Esophagus (tissue), 2 donors: Measurements from ENCODE around the gene C15orf39. TPM values are rescaled to one million over a fixed set of nuclear protein-coding genes. Genes with fewer than 3 reads are reported as not detected.

Experiments
- H3K27ac ChIP-seq, 2 donors: one replicate each; pipeline ENCODE4 v1.5.1; 2013; ENCODE audit warnings: low read depth in 2 of 2, mild to moderate bottlenecking in 2 of 2, inconsistent platforms in 1 of 2, low read length in 1 of 2, moderate library complexity in 1 of 2
- H3K27me3 ChIP-seq, 2 donors: one replicate each; pipeline ENCODE4 v1.6.1; 2013; ENCODE audit warnings: low read length in 2 of 2, control low read depth in 1 of 2, mild to moderate bottlenecking in 1 of 2; ENCODE audit not compliant: insufficient read depth in 2 of 2, control insufficient read depth in 1 of 2
- H3K36me3 ChIP-seq, 2 donors: one replicate each; pipeline ENCODE4 v1.6.1; 2013; ENCODE audit warnings: low read length in 1 of 2; ENCODE audit not compliant: control insufficient read depth in 2 of 2, insufficient read depth in 2 of 2
- H3K4me1 ChIP-seq, 2 donors: one replicate each; pipeline ENCODE4 v1.6.1; 2013; ENCODE audit warnings: low read length in 1 of 2; ENCODE audit not compliant: control insufficient read depth in 2 of 2, insufficient read depth in 2 of 2
- H3K4me3 ChIP-seq, 2 donors: one replicate each; pipeline ENCODE4 v1.5.1; 2013; ENCODE audit warnings: low read length in 2 of 2, mild to moderate bottlenecking in 2 of 2, low read depth in 1 of 2, moderate library complexity in 1 of 2
- H3K9me3 ChIP-seq, 2 donors: one replicate each; pipeline ENCODE4 v1.6.1; 2013; ENCODE audit warnings: mild to moderate bottlenecking in 2 of 2, low read depth in 1 of 2, low read length in 1 of 2, moderate library complexity in 1 of 2; ENCODE audit not compliant: control insufficient read depth in 2 of 2, insufficient read depth in 1 of 2
- WGBS, 2 donors: extraction: QIAGEN DNeasy Blood & Tissue Kit; methylation state at CpG; one replicate each; pipeline ENCODE4 v1.1.7; 2013; 5-methylcytosine and 5-hydroxymethylcytosine counted together
- polyA plus RNA-seq, 2 donors: library from polyadenylated mRNA; stranded (reverse); fragments of 200-250 nt; gene quantifications; one replicate each; pipeline ENCODE4 v1.2.3, GENCODE V29; 2013
- donor health status: healthy with polysubstance abuse.
- donor health status: Bipolar disorder and iron deficiency.

C15orf39 gene
- polyA plus RNA-seq, 2 donors = 14.7 to 15.7 TPM

- no peaks in the 10 kb centered on the region for H3K4me1 ChIP-seq
- H3K36me3 ChIP-seq = no peaks in the 10 kb centered on the region
- H3K27me3 ChIP-seq = no peaks in the 10 kb centered on the region
- no peak overlapping the region for H3K4me3 ChIP-seq
- peaks cover 3 to 4% of the 10 kb centered on the region in 2 donors for H3K9me3 ChIP-seq
- 95 to 98% methylated on average over 3 of the region's 3 CpGs for WGBS, 2 donors
- no peak overlapping the region for H3K27ac ChIP-seq
These were observed 7.3 kb upstream of the C15orf39 start for GRCh38 chr15:75194397-75194796.

- Histone ChIP-seq H3K9me3 (peaks cover 3 to 4% of the 10 kb centered on the region in 2 donors), H3K27ac (no peak overlapping the region), H3K4me3 (no peak overlapping the region), H3K4me1 (peaks cover 0 to 5% of the 10 kb centered on the region in 2 donors), H3K27me3 (no peaks in the 10 kb centered on the region), H3K36me3 (no peaks in the 10 kb centered on the region)
- WGBS, 2 donors = 16 to 22% methylated on average over 13 of the region's 13 CpGs
These were observed 6.4 kb upstream of the C15orf39 start for GRCh38 chr15:75195122-75195765.

- WGBS, 2 donors = 51 to 55% methylated on average over 14 of the region's 14 CpGs
- no peaks in the 10 kb centered on the region for H3K27me3 ChIP-seq
- peaks cover 3% of the 10 kb centered on the region in 2 donors for H3K9me3 ChIP-seq
- H3K4me1 ChIP-seq = peaks cover 0 to 10% of the 10 kb centered on the region in 2 donors
- no peak overlapping the region for H3K27ac ChIP-seq
- no peak overlapping the region for H3K4me3 ChIP-seq
- H3K36me3 ChIP-seq = no peaks in the 10 kb centered on the region
These were observed 5.9 kb upstream of the C15orf39 start for GRCh38 chr15:75195766-75196241.

DNA sequence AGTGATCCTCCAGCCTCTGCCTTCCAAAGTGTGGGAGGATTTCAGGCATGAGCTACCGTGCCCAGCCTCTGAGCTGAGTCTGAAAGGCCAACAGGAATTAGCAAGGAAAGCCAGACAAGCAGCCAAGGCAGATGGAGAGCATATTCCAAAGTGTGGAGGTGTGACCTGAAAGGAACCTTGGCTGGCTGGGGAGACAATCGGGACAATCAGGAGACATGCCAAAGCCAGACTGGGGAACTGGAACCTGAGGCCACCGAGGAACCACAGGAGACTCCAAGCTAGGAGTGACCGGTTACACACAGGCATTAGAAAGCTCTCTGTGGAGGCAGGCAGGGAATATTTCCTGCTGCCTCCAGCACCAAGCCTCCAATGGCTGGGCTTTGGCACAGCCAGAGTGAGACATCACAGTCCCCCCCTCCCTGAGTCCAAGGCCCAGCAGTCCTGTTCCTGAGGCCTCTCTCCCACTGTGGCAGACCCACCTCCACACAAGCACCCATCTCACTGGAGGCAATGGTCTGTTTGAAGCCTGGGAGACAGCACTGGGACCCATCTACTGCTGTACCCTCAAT lies 4.5 kb upstream of the C15orf39 start:
- Histone ChIP-seq H3K4me3 (no peak overlapping the region), H3K27ac (no peak overlapping the region), H3K9me3 (peaks cover 0 to 3% of the 10 kb centered on the region in 2 donors), H3K27me3 (no peaks in the 10 kb centered on the region), H3K4me1 (peaks cover 0 to 16% of the 10 kb centered on the region in 2 donors), H3K36me3 (no peaks in the 10 kb centered on the region)
- 82% methylated on average over 4 of the region's 4 CpGs for WGBS, 2 donors

- WGBS, 2 donors = 79% methylated on average over 3 of the region's 3 CpGs
- no peaks in the 10 kb centered on the region for H3K36me3 ChIP-seq
- peak overlapping the region in 1 of 2 donors; percentile 62 for H3K27ac ChIP-seq
- H3K27me3 ChIP-seq = no peaks in the 10 kb centered on the region
- H3K9me3 ChIP-seq = peaks cover 0 to 3% of the 10 kb centered on the region in 2 donors
- no peak overlapping the region for H3K4me3 ChIP-seq
- H3K4me1 ChIP-seq = peaks cover 0 to 22% of the 10 kb centered on the region in 2 donors
These were observed 2.9 kb upstream of the C15orf39 start for GRCh38 chr15:75198560-75199356.

DNA sequence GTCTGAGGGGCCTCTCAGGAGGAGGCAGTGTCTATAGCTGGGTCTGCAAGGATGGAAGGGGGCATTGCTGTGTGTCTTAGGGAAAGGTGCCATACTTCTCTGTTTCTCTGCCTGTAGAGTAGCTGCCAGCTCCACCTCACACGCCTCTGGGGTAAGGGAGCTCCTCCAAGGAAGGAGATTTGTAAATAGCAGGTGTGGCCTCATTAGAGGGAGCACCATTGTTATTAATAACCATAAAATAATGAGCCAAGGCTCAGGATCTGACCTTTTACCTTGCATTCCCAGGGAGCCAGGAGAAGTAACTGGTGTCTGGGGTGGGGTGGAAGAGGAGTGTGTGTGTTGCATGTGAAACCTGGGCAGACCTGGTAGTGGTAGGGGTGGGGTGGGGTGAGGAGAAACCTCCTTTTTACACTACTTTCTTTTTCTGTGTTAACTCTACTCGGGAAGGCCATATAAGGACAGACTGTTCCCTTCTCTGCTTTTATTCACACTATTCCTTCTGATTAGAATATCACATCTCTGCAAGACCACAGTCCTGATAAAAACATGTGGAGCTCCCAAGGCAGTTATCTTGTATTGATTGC lies 2.2 kb upstream of the C15orf39 start:
- H3K4me3 ChIP-seq = no peak overlapping the region
- peak overlapping the region; percentile 8 to 87 for H3K27ac ChIP-seq
- H3K27me3 ChIP-seq = no peaks in the 10 kb centered on the region
- H3K36me3 ChIP-seq = no peaks in the 10 kb centered on the region
- no peaks in the 10 kb centered on the region for H3K9me3 ChIP-seq
- H3K4me1 ChIP-seq = peaks cover 0 to 27% of the 10 kb centered on the region in 2 donors
- WGBS, 2 donors = 48 to 56% methylated on average over 2 of the region's 2 CpGs

DNA sequence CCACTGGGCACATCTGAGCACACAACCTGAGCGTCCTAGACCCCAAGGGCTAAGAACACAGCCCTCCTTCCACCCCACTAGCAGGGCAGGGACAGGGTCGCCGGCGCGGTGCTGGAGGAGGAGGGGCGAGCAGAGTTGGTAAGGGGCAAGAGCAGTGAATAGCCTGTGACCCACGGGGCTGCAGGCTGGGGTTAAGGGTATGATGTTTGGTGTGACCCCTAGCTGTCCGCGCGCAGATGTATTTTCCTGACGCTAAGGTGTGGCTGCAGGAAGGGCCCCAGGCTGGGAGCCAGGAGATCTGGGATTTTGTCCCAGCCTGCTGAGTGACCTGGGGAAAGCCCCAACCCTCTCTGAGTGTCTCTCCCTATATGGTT lies 1.3 kb upstream of the C15orf39 start:
- peak overlapping the region in 1 of 2 donors; percentile 21 for H3K4me3 ChIP-seq
- H3K36me3 ChIP-seq = no peaks in the 10 kb centered on the region
- peaks cover 0 to 31% of the 10 kb centered on the region in 2 donors for H3K4me1 ChIP-seq
- H3K27ac ChIP-seq = peak overlapping the region; percentile 87
- H3K9me3 ChIP-seq = no peaks in the 10 kb centered on the region
- no peaks in the 10 kb centered on the region for H3K27me3 ChIP-seq
- WGBS, 2 donors = 44 to 47% methylated on average over 11 of the region's 11 CpGs

- 9% methylated on average over 21 of the region's 21 CpGs for WGBS, 2 donors
- Histone ChIP-seq H3K4me3 (peak overlapping the region; percentile 59 to 83), H3K4me1 (peaks cover 0 to 31% of the 10 kb centered on the region in 2 donors), H3K27me3 (no peaks in the 10 kb centered on the region), H3K9me3 (no peaks in the 10 kb centered on the region), H3K36me3 (peaks cover 0 to 4% of the 10 kb centered on the region in 2 donors), H3K27ac (peak overlapping the region; percentile 87)
These were observed 692 bp upstream of the C15orf39 start for GRCh38 chr15:75200765-75201615.
